Measurements from ENCODE around the gene NEXMIF. TPM values are rescaled to one million over a fixed set of nuclear protein-coding genes. Genes with fewer than 3 reads are reported as not detected.

Gene NEXMIF
- total and polyA plus RNA-seq, 7 donors, result 0.17 to 7.3 (median 4.7) TPM; not detected in 1

DNA sequence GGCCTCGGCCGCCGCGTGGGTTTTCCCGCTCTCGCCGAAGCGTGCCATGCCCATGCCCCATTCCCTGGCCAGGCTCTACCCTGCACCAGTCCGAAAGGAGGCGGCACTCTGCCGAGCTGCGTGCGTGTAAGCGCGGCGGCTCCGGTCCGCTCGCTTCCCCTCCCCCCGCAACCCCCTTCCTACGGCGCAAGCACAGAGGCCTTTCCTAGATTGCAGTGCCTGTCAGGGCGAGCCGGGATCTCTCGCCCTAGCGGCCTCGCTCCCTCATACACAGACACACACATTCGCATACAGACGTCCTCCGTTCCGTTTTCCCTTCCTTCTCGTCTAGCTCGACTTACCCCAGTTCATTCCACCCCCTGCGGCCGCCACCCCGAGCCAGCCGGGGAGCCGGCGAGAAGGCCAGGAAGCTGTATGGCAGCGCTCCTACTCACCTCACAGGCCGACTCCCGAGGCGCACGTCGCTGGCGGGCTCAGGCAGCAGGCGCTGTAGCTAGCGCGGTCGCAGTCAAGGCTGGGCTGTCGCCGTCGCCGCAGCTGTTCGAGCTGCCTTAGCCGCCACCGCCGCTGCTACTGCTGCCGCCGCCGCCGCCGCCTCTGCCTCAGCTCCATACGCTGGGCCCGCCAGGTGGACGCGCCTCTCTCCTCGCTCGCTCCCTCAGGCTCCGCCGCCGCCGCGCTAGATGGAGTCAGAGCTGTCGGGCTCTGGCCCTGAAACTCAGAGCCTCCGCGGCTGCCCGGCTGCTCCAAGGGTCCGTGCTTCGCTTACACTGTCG lies 615 bp downstream of the NEXMIF start:
- Histone ChIP-seq H3K27ac (peak overlapping the region; percentile 80 to 89 (median 84)), H3K27me3 (no peaks in the 10 kb centered on the region), H3K9me3 (no peaks in the 10 kb centered on the region), H3K4me3 (peak overlapping the region; percentile 45 to 62 (median 59)), H3K36me3 (no peaks in the 10 kb centered on the region), H3K4me1 (peaks cover 0 to 12% (median 0%) of the 10 kb centered on the region in 4 donors)
- WGBS, 2 donors, result 2% methylated on average over 81 of the region's 81 CpGs
- TF ChIP-seq POLR2A (IDR thresholded peaks at IDR 0.05) (no peak), POLR2AphosphoS5 (IDR thresholded peaks at IDR 0.05) (no peak), EP300 (IDR thresholded peaks at IDR 0.05) (no peak)
- TF ChIP-seq, protein P1, sequence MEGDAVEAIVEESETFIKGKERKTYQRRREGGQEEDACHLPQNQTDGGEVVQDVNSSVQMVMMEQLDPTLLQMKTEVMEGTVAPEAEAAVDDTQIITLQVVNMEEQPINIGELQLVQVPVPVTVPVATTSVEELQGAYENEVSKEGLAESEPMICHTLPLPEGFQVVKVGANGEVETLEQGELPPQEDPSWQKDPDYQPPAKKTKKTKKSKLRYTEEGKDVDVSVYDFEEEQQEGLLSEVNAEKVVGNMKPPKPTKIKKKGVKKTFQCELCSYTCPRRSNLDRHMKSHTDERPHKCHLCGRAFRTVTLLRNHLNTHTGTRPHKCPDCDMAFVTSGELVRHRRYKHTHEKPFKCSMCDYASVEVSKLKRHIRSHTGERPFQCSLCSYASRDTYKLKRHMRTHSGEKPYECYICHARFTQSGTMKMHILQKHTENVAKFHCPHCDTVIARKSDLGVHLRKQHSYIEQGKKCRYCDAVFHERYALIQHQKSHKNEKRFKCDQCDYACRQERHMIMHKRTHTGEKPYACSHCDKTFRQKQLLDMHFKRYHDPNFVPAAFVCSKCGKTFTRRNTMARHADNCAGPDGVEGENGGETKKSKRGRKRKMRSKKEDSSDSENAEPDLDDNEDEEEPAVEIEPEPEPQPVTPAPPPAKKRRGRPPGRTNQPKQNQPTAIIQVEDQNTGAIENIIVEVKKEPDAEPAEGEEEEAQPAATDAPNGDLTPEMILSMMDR (IDR thresholded peaks at IDR 0.05), result no peak
- DNase-seq, result peak; percentile 80
- intact Hi-C loops (cut with DNase I), result loop anchor here (2.0 to 10.0 kb wide), 3 partner anchors 230 to 353 kb away; partner anchors contain the start of genes ABCB7 and RLIM

- Histone ChIP-seq H3K9me3 (no peaks in the 10 kb centered on the region), H3K4me3 (peak overlapping the region; percentile 45 to 62 (median 59)), H3K27me3 (no peaks in the 10 kb centered on the region), H3K36me3 (no peaks in the 10 kb centered on the region), H3K27ac (peak overlapping the region; percentile 80 to 89 (median 84)), H3K4me1 (peaks cover 0 to 12% (median 0%) of the 10 kb centered on the region in 4 donors)
- peak; percentile 73 for DNase-seq
- TF ChIP-seq EP300 (IDR thresholded peaks at IDR 0.05), result no peak
- TF ChIP-seq POLR2A (IDR thresholded peaks at IDR 0.05), result no peak
- TF ChIP-seq, protein P1 (IDR thresholded peaks at IDR 0.05), result no peak
- no peak for TF ChIP-seq POLR2AphosphoS5 (IDR thresholded peaks at IDR 0.05)
- intact Hi-C loops (cut with DNase I), result loop anchor here (2.0 to 10.0 kb wide), 2 partner anchors 231 to 309 kb away; partner anchors contain the start of genes ABCB7 and RLIM
- 6 to 9% methylated on average over 51 of the region's 51 CpGs for WGBS, 2 donors
Measured at GRCh38 chrX:74923942-74924448, 1.3 kb downstream of the NEXMIF start.

DNA sequence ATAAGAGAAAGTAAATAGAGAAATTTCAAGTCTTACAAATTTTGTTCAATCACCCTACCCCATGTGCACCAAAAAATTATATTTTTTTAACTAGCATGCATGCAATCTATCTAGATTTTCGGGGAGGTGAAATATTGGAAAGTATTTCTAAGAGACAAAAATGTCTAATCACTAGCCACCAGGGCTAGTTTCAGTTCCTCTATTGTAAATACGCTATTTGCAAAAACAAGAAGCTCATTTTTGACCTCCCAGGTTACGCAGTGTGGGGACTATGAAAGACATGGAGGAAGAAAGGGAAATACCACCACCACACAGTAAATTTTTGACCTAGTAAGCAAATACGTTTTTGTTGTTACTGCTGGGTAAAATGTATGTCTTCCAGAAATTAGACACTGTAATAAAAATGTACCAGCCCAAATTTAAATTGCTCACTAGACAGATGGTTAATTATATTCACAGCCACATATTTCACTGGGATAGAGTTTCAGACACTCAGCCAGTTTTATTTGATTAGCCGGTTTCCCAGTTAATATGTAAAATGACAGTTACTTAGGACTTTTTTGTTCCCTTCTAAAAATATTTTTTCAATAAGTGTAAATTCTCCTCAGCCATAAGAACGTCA lies 2.2 kb downstream of the NEXMIF start:
- Histone ChIP-seq H3K27me3 (no peaks in the 10 kb centered on the region), H3K4me1 (peaks cover 0 to 12% (median 0%) of the 10 kb centered on the region in 4 donors), H3K9me3 (no peaks in the 10 kb centered on the region), H3K36me3 (no peaks in the 10 kb centered on the region), H3K27ac (peak overlapping the region in 2 of 4 donors; percentile 85 to 89), H3K4me3 (no peak overlapping the region)
- intact Hi-C loops (cut with DNase I), result loop anchor here (10.0 kb wide), 1 partner anchor 232 kb away; the partner anchor contains the start of gene ABCB7
- DNase-seq, result no peak
- TF ChIP-seq, protein P1 (IDR thresholded peaks at IDR 0.05), result no peak
- TF ChIP-seq POLR2A (IDR thresholded peaks at IDR 0.05) (no peak), EP300 (IDR thresholded peaks at IDR 0.05) (no peak), POLR2AphosphoS5 (IDR thresholded peaks at IDR 0.05) (no peak)
- 53% methylated on average over 6 of the region's 6 CpGs for WGBS, 2 donors

DNA sequence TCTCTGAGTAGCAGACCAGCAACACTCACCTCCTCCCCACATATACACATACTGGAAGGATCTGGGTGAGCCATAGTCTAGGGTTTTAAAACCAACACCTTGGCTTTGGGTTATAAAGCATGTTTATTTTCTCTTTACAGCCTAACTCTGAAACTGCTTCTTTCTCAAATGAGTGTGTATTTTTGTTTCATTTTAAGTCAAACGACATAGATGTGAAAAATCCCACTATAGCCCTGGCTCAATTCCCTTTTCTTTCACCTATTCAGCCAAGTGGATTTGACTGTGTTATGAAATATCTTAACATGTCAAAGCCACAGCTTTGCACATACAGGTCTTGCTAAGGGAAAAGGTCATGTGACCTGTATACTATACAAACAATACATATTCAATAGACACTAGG lies 13.8 kb downstream of the NEXMIF start:
- Histone ChIP-seq H3K4me3 (no peak overlapping the region), H3K4me1 (no peaks in the 10 kb centered on the region), H3K36me3 (no peaks in the 10 kb centered on the region), H3K9me3 (no peaks in the 10 kb centered on the region), H3K27ac (no peak overlapping the region), H3K27me3 (no peaks in the 10 kb centered on the region)
- intact Hi-C loops (cut with DNase I), result no loop called here
- no peak for TF ChIP-seq EP300 (IDR thresholded peaks at IDR 0.05)
- no peak for TF ChIP-seq POLR2AphosphoS5 (IDR thresholded peaks at IDR 0.05)
- TF ChIP-seq, protein P1 (IDR thresholded peaks at IDR 0.05), result no peak
- TF ChIP-seq POLR2A (IDR thresholded peaks at IDR 0.05), result no peak
- DNase-seq, result no peak
- WGBS, 2 donors, result 5 to 65% methylated on average over 1 of the region's 1 CpG
